GM20000 (cell line): ENCODE results near the gene SCARB1.
A peak's percentile ranks its signal among the peaks of the same experiment; 100 is the strongest.
"Not testable (repeated sequence)": the region's sequence is repeated elsewhere in the genome, so short reads cannot be mapped to it uniquely, and the experiment has no call there.

Experiments used
- DNase-seq: peaks from one replicate; pipeline ENCODE4 v3.0.0; 2012; ENCODE audit warnings: low spot score
- TF ChIP-seq, protein P1 (sequence below): IDR thresholded peaks from 2 replicates; pipeline ENCODE4 v1.5.1; 2012; ENCODE audit warnings: mild to moderate bottlenecking, control low read depth; ENCODE audit errors: extremely low read depth, missing control alignments

Gene SCARB1

DNA sequence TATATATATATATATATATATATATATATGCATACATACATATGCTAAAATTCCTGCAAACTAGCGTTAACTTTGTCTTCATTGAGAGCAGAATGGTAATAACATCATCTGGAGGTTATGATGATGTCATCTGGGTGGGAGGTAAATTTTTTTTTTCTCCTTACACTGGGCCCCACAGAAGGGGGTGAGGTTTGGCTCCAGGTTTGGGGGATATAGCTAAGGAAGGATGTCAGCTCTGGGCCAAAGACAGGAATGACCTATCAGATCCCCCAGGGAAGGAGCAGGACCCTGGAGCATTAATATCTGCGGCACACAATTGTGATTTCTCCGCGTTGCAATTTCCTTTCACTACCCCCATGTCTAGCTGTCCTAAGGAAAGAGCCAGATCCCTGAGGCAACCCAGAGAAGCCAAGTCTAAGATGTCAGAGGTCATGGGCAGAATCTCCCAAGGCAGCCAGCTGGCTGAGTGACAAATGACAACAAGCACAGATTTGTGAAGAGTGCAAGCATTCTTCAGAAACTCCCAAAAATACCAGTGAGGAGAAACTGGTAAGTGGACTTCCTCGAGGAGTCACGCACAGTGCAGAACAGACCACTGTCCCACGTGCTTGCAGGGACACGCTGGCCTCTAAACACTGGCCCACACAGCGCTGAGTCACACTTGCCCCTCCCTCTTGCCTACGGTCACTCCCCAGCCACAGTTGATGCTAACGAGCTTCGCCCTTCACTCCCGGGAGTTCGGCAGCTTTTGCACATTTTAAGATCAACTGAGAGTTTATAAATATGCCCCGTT, 40.8 kb upstream of the SCARB1 start:
- TF ChIP-seq, protein P1, sequence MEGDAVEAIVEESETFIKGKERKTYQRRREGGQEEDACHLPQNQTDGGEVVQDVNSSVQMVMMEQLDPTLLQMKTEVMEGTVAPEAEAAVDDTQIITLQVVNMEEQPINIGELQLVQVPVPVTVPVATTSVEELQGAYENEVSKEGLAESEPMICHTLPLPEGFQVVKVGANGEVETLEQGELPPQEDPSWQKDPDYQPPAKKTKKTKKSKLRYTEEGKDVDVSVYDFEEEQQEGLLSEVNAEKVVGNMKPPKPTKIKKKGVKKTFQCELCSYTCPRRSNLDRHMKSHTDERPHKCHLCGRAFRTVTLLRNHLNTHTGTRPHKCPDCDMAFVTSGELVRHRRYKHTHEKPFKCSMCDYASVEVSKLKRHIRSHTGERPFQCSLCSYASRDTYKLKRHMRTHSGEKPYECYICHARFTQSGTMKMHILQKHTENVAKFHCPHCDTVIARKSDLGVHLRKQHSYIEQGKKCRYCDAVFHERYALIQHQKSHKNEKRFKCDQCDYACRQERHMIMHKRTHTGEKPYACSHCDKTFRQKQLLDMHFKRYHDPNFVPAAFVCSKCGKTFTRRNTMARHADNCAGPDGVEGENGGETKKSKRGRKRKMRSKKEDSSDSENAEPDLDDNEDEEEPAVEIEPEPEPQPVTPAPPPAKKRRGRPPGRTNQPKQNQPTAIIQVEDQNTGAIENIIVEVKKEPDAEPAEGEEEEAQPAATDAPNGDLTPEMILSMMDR = no peak
- no peak for DNase-seq

DNA sequence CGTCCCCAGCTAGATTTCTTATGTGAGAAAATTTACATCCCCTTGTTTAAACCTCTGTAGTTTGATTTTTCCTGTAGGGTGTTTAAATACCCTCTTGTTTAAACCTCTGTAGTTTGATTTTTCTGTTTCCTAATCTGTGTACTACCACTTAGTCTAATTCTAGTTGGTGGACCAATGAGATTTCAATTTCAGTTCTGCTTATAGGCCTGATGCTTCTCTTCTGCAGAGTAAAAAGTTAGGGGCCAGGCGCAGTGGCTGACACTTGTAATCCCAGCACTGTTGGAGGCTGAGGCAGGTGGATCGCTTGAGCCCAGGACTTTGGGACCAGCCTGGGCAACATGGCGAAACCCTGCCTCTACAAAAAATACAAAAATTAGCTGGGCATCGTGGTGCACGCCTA, 39.3 kb upstream of the SCARB1 start:
- TF ChIP-seq, protein P1 = no peak
- DNase-seq = no peak

DNA sequence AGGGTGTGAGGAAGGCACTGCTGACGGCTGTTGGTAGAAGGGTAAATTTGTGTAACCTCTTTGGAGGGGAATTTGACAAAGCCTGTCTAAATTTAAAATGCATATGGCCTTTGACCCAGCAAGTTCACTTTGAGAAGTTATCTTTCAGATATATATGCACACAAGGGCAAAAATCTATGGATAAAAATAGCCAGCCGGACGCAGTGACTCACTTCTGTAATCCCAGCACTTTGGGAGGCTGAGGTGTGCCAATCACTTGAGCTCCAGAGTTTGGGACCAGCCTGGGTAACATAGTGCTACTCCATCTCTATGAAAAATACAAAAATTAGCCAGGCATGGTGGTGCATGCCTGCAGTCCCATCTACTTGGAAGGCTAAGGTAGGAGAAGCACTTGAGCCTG, 37.3 kb upstream of the SCARB1 start:
- TF ChIP-seq, protein P1 = no peak
- no peak for DNase-seq

DNA sequence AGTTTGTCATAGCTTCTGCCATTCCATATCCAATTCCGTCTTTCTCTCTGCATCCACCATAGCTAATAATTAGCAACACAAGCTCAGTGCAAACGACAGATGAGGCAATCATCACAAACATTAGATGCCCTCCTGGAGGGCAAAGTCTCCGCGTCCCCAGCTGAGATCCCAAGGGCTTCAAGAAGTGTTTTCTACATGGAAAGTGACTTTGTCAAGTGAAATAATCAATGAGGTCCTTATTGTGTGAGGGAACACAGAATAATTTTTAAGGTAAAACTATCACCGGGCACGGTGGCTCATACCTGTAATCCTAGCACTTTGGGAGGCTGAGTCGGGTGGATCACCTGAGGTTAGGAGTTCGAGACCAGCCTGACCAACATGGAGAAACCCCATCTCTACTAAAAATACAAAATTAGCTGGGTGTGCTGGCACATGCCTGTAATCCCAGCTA, 36.7 kb upstream of the SCARB1 start:
- not testable (repeated sequence) for DNase-seq

DNA sequence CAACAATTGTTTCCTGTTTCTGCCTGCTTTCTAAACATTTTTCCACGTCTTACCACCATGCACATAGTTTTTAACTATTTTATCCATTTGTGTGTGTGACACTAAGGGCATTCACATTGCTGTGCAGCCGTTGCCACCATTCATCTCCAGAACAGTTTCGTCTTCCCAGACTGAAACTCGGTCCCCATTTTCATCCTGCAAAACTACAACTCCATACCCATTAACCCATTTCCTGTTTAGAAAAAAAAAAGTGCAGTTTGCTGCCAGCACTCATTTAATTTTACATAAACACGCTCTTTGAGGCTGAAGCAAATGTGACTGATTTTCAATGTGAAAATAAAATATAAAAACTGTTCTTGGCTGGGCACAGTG, 35.2 kb upstream of the SCARB1 start:
- DNase-seq = no peak
- TF ChIP-seq, protein P1 = no peak

DNA sequence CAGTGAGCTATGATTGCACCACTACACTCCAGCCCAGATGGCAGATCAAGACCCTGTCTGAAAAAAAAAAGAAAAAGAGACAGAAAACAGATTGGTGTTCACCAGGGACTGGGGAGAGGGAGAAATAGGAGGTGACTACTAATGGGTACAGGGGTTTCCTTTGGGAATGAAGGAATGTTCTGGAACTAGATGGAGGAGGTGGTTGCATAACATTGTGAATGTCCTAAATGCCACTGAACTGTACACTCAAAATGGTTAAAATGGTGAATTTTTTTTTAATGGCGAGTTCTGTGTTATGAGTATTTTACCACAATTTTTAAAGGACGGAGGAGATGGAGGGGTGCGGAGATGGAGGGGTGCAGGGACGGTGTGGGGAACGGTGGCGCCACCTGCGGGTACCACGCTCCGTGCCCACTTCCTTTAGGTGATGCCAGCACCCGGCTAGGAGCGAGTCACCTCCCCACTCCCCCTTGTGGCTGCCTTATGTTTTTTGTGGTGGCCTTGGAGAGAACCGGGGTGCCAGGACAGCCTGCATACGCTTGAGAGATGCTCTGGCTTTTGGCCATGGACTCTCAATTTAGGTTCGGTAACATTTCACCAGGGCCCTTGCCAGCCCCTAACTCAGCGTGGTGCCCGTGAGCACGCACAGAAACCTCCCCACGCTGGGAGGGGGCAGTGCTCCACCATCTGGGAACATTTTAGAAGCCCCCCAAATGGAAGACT, 34.7 kb upstream of the SCARB1 start:
- TF ChIP-seq, protein P1 = peak; percentile 66
- peak; percentile 49 for DNase-seq

DNA sequence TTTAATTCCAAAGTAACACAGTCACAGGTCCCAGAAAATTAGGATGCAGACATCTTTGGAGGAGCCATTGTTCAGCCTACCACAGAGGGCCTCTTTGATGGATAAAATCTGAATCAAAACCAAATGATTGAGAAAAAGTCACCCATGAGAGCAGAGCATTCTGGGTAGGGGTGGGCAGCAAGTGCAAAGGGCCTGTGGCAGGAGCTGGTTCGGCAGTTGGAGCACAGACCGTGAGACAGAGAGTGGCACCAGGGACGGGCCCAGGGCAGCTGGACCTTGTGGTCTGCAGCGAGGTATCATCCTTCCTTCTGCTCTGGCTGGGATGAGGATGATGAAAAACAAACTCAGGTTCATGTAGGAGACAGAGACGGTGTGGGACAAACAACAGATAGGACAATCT, 32.8 kb upstream of the SCARB1 start:
- TF ChIP-seq, protein P1 = no peak
- DNase-seq = no peak
